ENCODE measurements around the gene DNAJC16.
A peak's percentile ranks its signal among the peaks of the same experiment; 100 is the strongest.
"Not testable (repeated sequence)": the region's sequence is repeated elsewhere in the genome, so short reads cannot be mapped to it uniquely, and the experiment has no call there.

Gene DNAJC16

DNA sequence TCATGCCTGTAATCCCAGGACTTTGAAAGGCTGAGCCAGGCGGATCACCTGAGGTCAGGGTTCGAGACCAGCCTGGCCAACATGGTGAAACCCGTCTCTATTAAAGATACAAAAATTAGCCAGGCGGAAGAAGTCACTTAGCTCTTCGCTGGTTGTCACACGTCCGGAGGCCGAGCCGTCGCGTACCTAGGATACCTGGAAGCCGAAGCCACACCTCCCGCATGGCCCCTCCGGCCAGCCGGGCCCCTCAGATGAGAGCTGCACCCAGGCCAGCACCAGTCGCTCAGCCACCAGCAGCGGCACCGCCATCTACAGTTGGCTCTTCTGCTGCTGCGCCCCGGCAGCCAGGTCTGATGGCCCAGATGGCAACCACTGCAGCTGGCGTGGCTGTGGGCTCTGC is 77.8 kb downstream of the DNAJC16 start:
- H3K36me3 ChIP-seq (replicated peaks in 1 of 2; ENCODE audit: control insufficient read depth in 2 of 2, insufficient read depth in 2 of 2, low read length in 2 of 2); H3K27me3 ChIP-seq (ENCODE audit: control insufficient read depth in 3 of 3, insufficient read depth in 3 of 3, low read depth in 1 of 3, low read length in 3 of 3); DNase-seq (ENCODE audit: low spot score); H2BK5ac ChIP-seq (ENCODE audit: low read length); H4K8ac ChIP-seq (ENCODE audit: low read depth, low read length); H3K9me3 ChIP-seq (replicated peaks in 1 of 2; ENCODE audit: control insufficient read depth in 2 of 2, insufficient read depth in 1 of 2, low read depth in 1 of 2, low read length in 2 of 2); H2AFZ ChIP-seq (ENCODE audit: low read length); H3K18ac ChIP-seq (ENCODE audit: low read length); H2BK120ac ChIP-seq (ENCODE audit: low read depth, low read length); H3K14ac ChIP-seq (ENCODE audit: low read length); H3K4me1 ChIP-seq (ENCODE audit: control insufficient read depth in 2 of 2, insufficient read depth in 1 of 2, low read depth in 1 of 2, low read length in 2 of 2); H3K23ac ChIP-seq (ENCODE audit: low read depth, low read length, poor library complexity); H2BK12ac ChIP-seq (ENCODE audit: low read length); H3K4ac ChIP-seq (ENCODE audit: low read length); H4K91ac ChIP-seq (ENCODE audit: low read depth, low read length, poor library complexity); H3K4me3 ChIP-seq (ENCODE audit: low read length in 2 of 2); H3K79me1 ChIP-seq (ENCODE audit: low read depth, low read length); H3K27ac ChIP-seq (replicated peaks; ENCODE audit: low read length); H3K4me2 ChIP-seq (ENCODE audit: insufficient read depth, low read length, poor library complexity, severe bottlenecking); H3K9ac ChIP-seq (ENCODE audit: low read depth, low read length, poor library complexity): not testable (repeated sequence)
- Histone ChIP-seq H2AK5ac (ENCODE audit: low read depth, low read length) (peak overlapping the region; percentile 74), H2BK15ac (ENCODE audit: low read length) (peak overlapping the region; percentile 4)
- WGBS, 2 donors (ENCODE audit: extremely low coverage in 2 of 2, insufficient read length in 2 of 2, insufficient replicate concordance in 1 of 2): no CpG with 5 or more reads among the region's 21 CpGs

DNA sequence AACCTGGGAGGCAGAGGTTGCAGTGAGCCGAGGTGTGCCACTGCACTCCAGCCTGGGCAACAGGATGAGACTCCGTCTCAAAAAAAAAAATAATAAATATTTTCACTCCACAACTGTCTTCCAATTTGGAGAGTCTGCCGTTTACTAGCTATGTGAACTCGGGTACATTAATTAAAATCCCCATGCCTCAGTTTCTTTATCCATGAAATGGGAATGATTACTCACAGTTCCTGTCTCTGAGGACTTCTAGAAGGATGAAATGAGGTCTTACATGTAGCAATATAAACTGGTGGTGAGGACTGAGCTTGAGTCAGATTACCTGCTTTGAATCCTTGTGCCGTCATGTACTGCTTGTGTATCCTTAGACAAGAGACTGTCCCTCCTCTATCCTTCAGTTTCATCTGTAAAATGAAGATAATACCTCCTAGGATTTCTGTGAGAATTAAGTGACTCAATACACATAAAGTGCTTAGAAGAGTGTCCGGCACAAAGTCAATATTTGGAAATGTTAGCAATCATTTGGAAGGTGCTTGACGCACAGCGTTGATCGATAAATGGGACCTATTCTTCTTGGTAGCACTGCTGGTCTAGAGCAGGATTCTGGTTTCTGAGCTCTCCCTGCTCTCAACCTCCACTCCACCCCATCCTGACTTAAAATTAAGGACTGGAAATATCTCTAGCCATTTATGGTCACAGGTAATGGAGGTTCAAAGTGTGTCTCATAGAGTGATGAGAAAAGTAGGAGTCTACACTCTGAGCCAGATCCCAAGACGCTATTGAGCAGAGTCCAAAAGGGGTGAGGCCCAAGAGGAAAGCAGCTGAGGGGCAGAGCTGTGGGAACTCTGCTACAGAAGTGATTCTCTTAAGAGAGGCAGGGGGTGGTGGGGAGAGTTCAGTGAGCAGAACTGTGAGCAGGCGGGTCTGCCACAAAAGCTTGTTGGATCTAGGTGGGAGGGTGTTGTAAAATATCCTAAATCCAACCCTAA is 79.0 kb downstream of the DNAJC16 start:
- no peak overlapping the region for H2BK15ac ChIP-seq (ENCODE audit: low read length)
- H2BK5ac ChIP-seq (ENCODE audit: low read length): no peak overlapping the region
- no peak overlapping the region for H4K91ac ChIP-seq (ENCODE audit: low read depth, low read length, poor library complexity)
- no peak overlapping the region for H2BK12ac ChIP-seq (ENCODE audit: low read length)
- H3K79me1 ChIP-seq (ENCODE audit: low read depth, low read length): no peaks in the 10 kb centered on the region
- no peaks in the 10 kb centered on the region for H3K36me3 ChIP-seq (replicated peaks in 1 of 2; ENCODE audit: control insufficient read depth in 2 of 2, insufficient read depth in 2 of 2, low read length in 2 of 2)
- H3K27me3 ChIP-seq (ENCODE audit: control insufficient read depth in 3 of 3, insufficient read depth in 3 of 3, low read depth in 1 of 3, low read length in 3 of 3): no peaks in the 10 kb centered on the region
- no peak overlapping the region for H2AK5ac ChIP-seq (ENCODE audit: low read depth, low read length)
- H4K8ac ChIP-seq (ENCODE audit: low read depth, low read length): no peak overlapping the region
- H3K14ac ChIP-seq (ENCODE audit: low read length): no peak overlapping the region
- H3K4ac ChIP-seq (ENCODE audit: low read length): no peak overlapping the region
- H3K23ac ChIP-seq (ENCODE audit: low read depth, low read length, poor library complexity): no peak overlapping the region
- DNase-seq (ENCODE audit: low spot score): no peak
- H3K9ac ChIP-seq (ENCODE audit: low read depth, low read length, poor library complexity): no peak overlapping the region
- H2BK120ac ChIP-seq (ENCODE audit: low read depth, low read length): no peak overlapping the region
- WGBS, 2 donors (ENCODE audit: extremely low coverage in 2 of 2, insufficient read length in 2 of 2, insufficient replicate concordance in 1 of 2): no CpG with 5 or more reads among the region's 11 CpGs
- H3K4me3 ChIP-seq (ENCODE audit: low read length in 2 of 2): no peak overlapping the region
- H3K4me2 ChIP-seq (ENCODE audit: insufficient read depth, low read length, poor library complexity, severe bottlenecking): no peak overlapping the region
- no peak overlapping the region for H2AFZ ChIP-seq (ENCODE audit: low read length)
- H3K4me1 ChIP-seq (ENCODE audit: control insufficient read depth in 2 of 2, insufficient read depth in 1 of 2, low read depth in 1 of 2, low read length in 2 of 2): peaks cover 0 to 2% of the 10 kb centered on the region in 2 donors
- H3K27ac ChIP-seq (replicated peaks; ENCODE audit: low read length): no peak overlapping the region
- H3K18ac ChIP-seq (ENCODE audit: low read length): no peak overlapping the region
- peaks cover 3 to 4% of the 10 kb centered on the region in 2 donors for H3K9me3 ChIP-seq (replicated peaks in 1 of 2; ENCODE audit: control insufficient read depth in 2 of 2, insufficient read depth in 1 of 2, low read depth in 1 of 2, low read length in 2 of 2)

DNA sequence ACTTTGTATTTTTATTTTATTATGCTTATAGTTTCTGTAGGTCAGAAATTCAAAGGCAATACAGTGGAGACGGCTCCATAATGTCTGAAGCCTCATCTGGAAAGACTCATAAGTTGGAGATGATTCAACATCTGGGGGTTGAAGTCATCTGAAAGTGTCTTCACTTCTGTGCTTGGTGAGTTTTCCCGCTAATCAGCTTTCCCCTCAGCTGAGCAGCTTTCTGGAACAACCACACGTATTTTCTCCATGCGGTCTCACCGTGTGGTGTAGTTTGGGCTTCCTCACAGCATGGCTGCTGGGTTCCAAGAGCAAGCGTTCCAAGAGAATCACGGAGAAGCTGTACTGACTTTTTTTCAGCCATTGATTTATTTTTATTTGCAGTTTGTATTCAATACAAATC is 83.0 kb downstream of the DNAJC16 start:
- Histone ChIP-seq H3K4me1 (ENCODE audit: control insufficient read depth in 2 of 2, insufficient read depth in 1 of 2, low read depth in 1 of 2, low read length in 2 of 2) (no peaks in the 10 kb centered on the region), H2BK15ac (ENCODE audit: low read length) (no peak overlapping the region), H3K79me1 (ENCODE audit: low read depth, low read length) (no peaks in the 10 kb centered on the region), H2BK5ac (ENCODE audit: low read length) (no peak overlapping the region), H3K4me3 (ENCODE audit: low read length in 2 of 2) (no peak overlapping the region), H4K8ac (ENCODE audit: low read depth, low read length) (no peak overlapping the region), H3K23ac (ENCODE audit: low read depth, low read length, poor library complexity) (no peak overlapping the region), H2AFZ (ENCODE audit: low read length) (no peak overlapping the region), H3K9me3 (replicated peaks in 1 of 2; ENCODE audit: control insufficient read depth in 2 of 2, insufficient read depth in 1 of 2, low read depth in 1 of 2, low read length in 2 of 2) (peaks cover 0 to 3% of the 10 kb centered on the region in 2 donors), H4K91ac (ENCODE audit: low read depth, low read length, poor library complexity) (no peak overlapping the region), H2AK5ac (ENCODE audit: low read depth, low read length) (no peak overlapping the region), H3K36me3 (replicated peaks in 1 of 2; ENCODE audit: control insufficient read depth in 2 of 2, insufficient read depth in 2 of 2, low read length in 2 of 2) (no peaks in the 10 kb centered on the region), H3K4me2 (ENCODE audit: insufficient read depth, low read length, poor library complexity, severe bottlenecking) (no peak overlapping the region), H3K18ac (ENCODE audit: low read length) (no peak overlapping the region), H3K9ac (ENCODE audit: low read depth, low read length, poor library complexity) (no peak overlapping the region), H3K4ac (ENCODE audit: low read length) (no peak overlapping the region), H3K27ac (replicated peaks; ENCODE audit: low read length) (no peak overlapping the region), H3K27me3 (ENCODE audit: control insufficient read depth in 3 of 3, insufficient read depth in 3 of 3, low read depth in 1 of 3, low read length in 3 of 3) (no peaks in the 10 kb centered on the region), H3K14ac (ENCODE audit: low read length) (no peak overlapping the region), H2BK120ac (ENCODE audit: low read depth, low read length) (no peak overlapping the region), H2BK12ac (ENCODE audit: low read length) (no peak overlapping the region)
- no CpG with 5 or more reads among the region's 7 CpGs for WGBS, 2 donors (ENCODE audit: extremely low coverage in 2 of 2, insufficient read length in 2 of 2, insufficient replicate concordance in 1 of 2)
- no peak for DNase-seq (ENCODE audit: low spot score)

DNA sequence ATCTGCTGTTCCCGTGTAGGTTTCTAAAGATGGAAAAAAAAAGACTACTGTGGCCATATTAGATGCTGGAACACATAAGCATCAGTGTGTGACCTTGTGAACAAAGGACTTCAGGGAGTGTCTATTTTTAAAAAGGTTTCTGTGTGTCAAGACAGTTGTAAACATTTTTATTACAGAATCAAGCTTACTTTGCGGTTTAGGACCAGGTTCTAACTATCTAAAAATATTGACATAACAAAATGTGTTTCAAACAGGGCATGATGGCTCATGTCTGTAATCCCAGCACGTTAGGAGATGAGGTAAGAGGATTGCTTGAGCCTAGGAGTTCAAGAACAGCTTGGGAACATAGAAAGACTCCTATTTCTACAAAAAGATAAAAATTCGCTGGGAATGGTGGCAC is 83.5 kb downstream of the DNAJC16 start:
- Histone ChIP-seq H3K36me3 (replicated peaks in 1 of 2; ENCODE audit: control insufficient read depth in 2 of 2, insufficient read depth in 2 of 2, low read length in 2 of 2) (no peaks in the 10 kb centered on the region), H3K9ac (ENCODE audit: low read depth, low read length, poor library complexity) (no peak overlapping the region), H3K4me1 (ENCODE audit: control insufficient read depth in 2 of 2, insufficient read depth in 1 of 2, low read depth in 1 of 2, low read length in 2 of 2) (no peaks in the 10 kb centered on the region), H3K27me3 (ENCODE audit: control insufficient read depth in 3 of 3, insufficient read depth in 3 of 3, low read depth in 1 of 3, low read length in 3 of 3) (no peaks in the 10 kb centered on the region), H2AFZ (ENCODE audit: low read length) (no peak overlapping the region), H4K8ac (ENCODE audit: low read depth, low read length) (no peak overlapping the region), H2BK12ac (ENCODE audit: low read length) (no peak overlapping the region), H2BK15ac (ENCODE audit: low read length) (no peak overlapping the region), H3K27ac (replicated peaks; ENCODE audit: low read length) (no peak overlapping the region), H3K23ac (ENCODE audit: low read depth, low read length, poor library complexity) (no peak overlapping the region), H3K4me2 (ENCODE audit: insufficient read depth, low read length, poor library complexity, severe bottlenecking) (no peak overlapping the region), H3K4ac (ENCODE audit: low read length) (no peak overlapping the region), H4K91ac (ENCODE audit: low read depth, low read length, poor library complexity) (no peak overlapping the region), H2BK5ac (ENCODE audit: low read length) (no peak overlapping the region), H3K18ac (ENCODE audit: low read length) (no peak overlapping the region), H3K4me3 (ENCODE audit: low read length in 2 of 2) (no peak overlapping the region), H3K14ac (ENCODE audit: low read length) (no peak overlapping the region), H2AK5ac (ENCODE audit: low read depth, low read length) (no peak overlapping the region), H2BK120ac (ENCODE audit: low read depth, low read length) (no peak overlapping the region), H3K79me1 (ENCODE audit: low read depth, low read length) (no peaks in the 10 kb centered on the region), H3K9me3 (replicated peaks in 1 of 2; ENCODE audit: control insufficient read depth in 2 of 2, insufficient read depth in 1 of 2, low read depth in 1 of 2, low read length in 2 of 2) (peaks cover 0 to 3% of the 10 kb centered on the region in 2 donors)
- no peak for DNase-seq (ENCODE audit: low spot score)
- WGBS, 2 donors (ENCODE audit: extremely low coverage in 2 of 2, insufficient read length in 2 of 2, insufficient replicate concordance in 1 of 2): no CpG with 5 or more reads among the region's 4 CpGs

All from neuronal stem cell (in vitro differentiated cells).